HepG2 (cell line): ENCODE measurements around the gene RMI2. TPM values are rescaled to one million over a fixed set of nuclear protein-coding genes. Genes with fewer than 3 reads are reported as not detected.

ENCODE experiments used
- CBFB ChIP-seq: sonication (generic); formaldehyde crosslinking; IDR thresholded peaks from 2 replicates; pipeline ENCODE4 v1.4.0; 2020; ENCODE audit warnings: missing genetic modification reagents
- HMGXB4 ChIP-seq, 2 experiments: sonication (generic) in 1 of 2; formaldehyde crosslinking in 1 of 2; IDR thresholded peaks; 2 replicates each; pipeline versions ENCODE4 v1.4.0 to v1.6.1; 2018 to 2020; ENCODE audit warnings: missing genetic modification reagents in 2 of 2, borderline replicate concordance in 1 of 2, low read depth in 1 of 2, mild to moderate bottlenecking in 1 of 2, missing biosample characterization in 1 of 2
- KDM5B ChIP-seq: sonication (generic); formaldehyde crosslinking; IDR thresholded peaks from 2 replicates; pipeline ENCODE4 v1.4.0; 2020; ENCODE audit warnings: missing genetic modification reagents, mild to moderate bottlenecking, borderline replicate concordance
- NR2C2 ChIP-seq: sonication (generic); formaldehyde crosslinking; IDR thresholded peaks from 2 replicates; pipeline ENCODE4 v1.4.0; 2020; ENCODE audit warnings: missing genetic modification reagents, mild to moderate bottlenecking, moderate library complexity, borderline replicate concordance
- SYNCRIP ChIP-seq: fragments of 200-400 bp; formaldehyde crosslinking; IDR thresholded peaks from 2 replicates; pipeline ENCODE4 v1.6.1; 2018; ENCODE audit warnings: mild to moderate bottlenecking, low read depth, low read length; ENCODE audit not compliant: insufficient read depth
- TRIM24 ChIP-seq: sonication (generic); formaldehyde crosslinking; IDR thresholded peaks from 2 replicates; pipeline ENCODE4 v1.8.0; 2022; ENCODE audit warnings: mild to moderate bottlenecking, missing genetic modification reagents
- ZBTB21 ChIP-seq: sonication (generic); formaldehyde crosslinking; IDR thresholded peaks from 2 replicates; pipeline ENCODE4 v1.4.0; 2020; ENCODE audit warnings: missing genetic modification reagents
- ZFP36L1 ChIP-seq: sonication (generic); formaldehyde crosslinking; IDR thresholded peaks from 2 replicates; pipeline ENCODE4 v1.8.0; 2022; ENCODE audit warnings: mild to moderate bottlenecking, missing genetic modification reagents, moderate library complexity
- ZIK1 ChIP-seq: sonication (generic); formaldehyde crosslinking; IDR thresholded peaks from 2 replicates; pipeline ENCODE4 v1.5.0; 2020; ENCODE audit warnings: mild to moderate bottlenecking, low read depth, missing genetic modification reagents, borderline replicate concordance
- ZNF605 ChIP-seq: sonication (generic); formaldehyde crosslinking; IDR thresholded peaks from 2 replicates; pipeline ENCODE4 v1.8.0; 2022; ENCODE audit warnings: mild to moderate bottlenecking, missing genetic modification reagents
- ZNF768 ChIP-seq: sonication (generic); formaldehyde crosslinking; IDR thresholded peaks from 2 replicates; pipeline ENCODE4 v1.4.0; 2020; ENCODE audit warnings: missing genetic modification reagents
- polyA plus RNA-seq, 8 experiments: library from polyadenylated mRNA; depleted of rRNA in 3 of 8; stranded (reverse) in 7 of 8; unstranded in 1 of 8; fragments of >200 nt; fragmentation: Illumina TruSeq in 4 of 8; extraction: Trizol in 4 of 8; gene quantifications; 2 replicates each; pipeline versions ENCODE4 v1.2.1 to v1.2.3, GENCODE V29; 2011 to 2016; ENCODE audit warnings: low read depth in 4 of 8, missing spikeins in 1 of 8, mixed read lengths in 1 of 8; ENCODE audit not compliant: insufficient read depth in 1 of 8
- total RNA-seq, 5 experiments: library from RNA; depleted of rRNA; stranded (reverse); fragments of >200 nt; fragmentation: Illumina TruSeq; extraction: Trizol; gene quantifications; 2 replicates each; pipeline ENCODE4 v1.2.3, GENCODE V29; 2016; ENCODE audit warnings: low read depth in 1 of 5
- TF ChIP-seq, protein P1 (sequence below): sonication (generic); formaldehyde crosslinking; IDR thresholded peaks from 2 replicates; pipeline ENCODE4 v1.5.0; 2020; ENCODE audit warnings: mild to moderate bottlenecking, missing genetic modification reagents, moderate library complexity
- TF ChIP-seq, protein P2 (sequence below): sonication (generic); formaldehyde crosslinking; IDR thresholded peaks from 2 replicates; pipeline ENCODE4 v1.5.1; 2020; ENCODE audit warnings: mild to moderate bottlenecking, missing genetic modification reagents, moderate library complexity
- TF ChIP-seq, protein P3 (sequence below): sonication (generic); formaldehyde crosslinking; IDR thresholded peaks from 2 replicates; pipeline ENCODE4 v1.4.0; 2020; ENCODE audit warnings: low read depth, missing genetic modification reagents

Gene RMI2
- total and polyA plus RNA-seq, 2 of the 13 experiments (the other 11 are each of a cell fraction or from before 2014, with no cell fraction given), result 24.5 to 55.7 TPM

DNA sequence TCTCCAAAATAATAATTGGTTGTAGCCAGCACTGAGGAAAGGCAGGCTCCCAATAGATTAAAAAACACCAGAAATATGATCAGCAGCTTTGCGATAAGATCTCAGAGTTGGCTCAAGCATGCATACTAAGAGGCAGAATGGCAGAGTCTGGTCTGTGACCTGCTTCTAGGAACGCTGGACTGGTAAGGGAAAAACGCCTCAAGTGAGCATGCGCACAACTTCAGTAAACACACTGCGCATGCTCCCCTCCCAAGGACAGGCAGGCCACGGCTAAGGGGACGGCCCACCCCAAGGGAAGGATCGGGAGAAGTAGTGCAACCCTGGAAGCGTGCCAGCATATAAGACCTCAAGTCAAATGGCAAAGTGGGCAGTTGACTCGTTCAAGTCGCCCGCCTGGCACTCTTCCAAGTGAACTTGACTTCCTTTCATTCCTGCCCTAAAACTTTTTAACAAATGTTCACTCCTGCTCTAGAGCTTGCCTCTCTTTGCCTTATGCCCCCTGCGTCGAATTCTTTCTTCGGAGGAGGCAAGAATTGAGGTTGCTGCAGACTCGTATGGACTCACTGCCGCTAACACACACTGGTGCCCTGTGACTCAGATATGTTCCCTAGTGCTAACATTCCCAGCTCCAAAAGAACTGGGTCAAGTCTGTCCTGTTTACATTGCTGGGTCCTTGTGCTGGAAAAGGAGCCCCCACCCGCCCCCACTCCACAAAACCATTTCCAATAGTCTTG is 41.7 kb upstream of the RMI2 start (continued):
- TF ChIP-seq SYNCRIP (no peak), TRIM24 (CRISPR knock-in tag) (no peak), HMGXB4 (CRISPR knock-in tag; IDR thresholded peaks at IDR 0.05; ENCODE audit: borderline replicate concordance in 1 of 2, low read depth in 1 of 2) (0 out of 4 replicates have a peak, but pooled peaks of 1 of the 2 experiments have one; percentile 19), KDM5B (CRISPR knock-in tag) (0 out of 2 replicates have a peak, but pooled peaks have one; percentile 7), ZIK1 (CRISPR knock-in tag) (0 out of 2 replicates have a peak, but pooled peaks have one; percentile 49), ZBTB21 (CRISPR knock-in tag) (0 out of 2 replicates have a peak, but pooled peaks have one; percentile 21), ZNF768 (CRISPR knock-in tag) (peak; percentile 35; the same call in 1 of the 2 replicates), ZNF605 (0 out of 2 replicates have a peak, but pooled peaks have one; percentile 58), NR2C2 (no peak), CBFB (CRISPR knock-in tag) (0 out of 2 replicates have a peak, but pooled peaks have one; percentile 46), ZFP36L1 (CRISPR knock-in tag) (no peak)
- TF ChIP-seq, protein P1, sequence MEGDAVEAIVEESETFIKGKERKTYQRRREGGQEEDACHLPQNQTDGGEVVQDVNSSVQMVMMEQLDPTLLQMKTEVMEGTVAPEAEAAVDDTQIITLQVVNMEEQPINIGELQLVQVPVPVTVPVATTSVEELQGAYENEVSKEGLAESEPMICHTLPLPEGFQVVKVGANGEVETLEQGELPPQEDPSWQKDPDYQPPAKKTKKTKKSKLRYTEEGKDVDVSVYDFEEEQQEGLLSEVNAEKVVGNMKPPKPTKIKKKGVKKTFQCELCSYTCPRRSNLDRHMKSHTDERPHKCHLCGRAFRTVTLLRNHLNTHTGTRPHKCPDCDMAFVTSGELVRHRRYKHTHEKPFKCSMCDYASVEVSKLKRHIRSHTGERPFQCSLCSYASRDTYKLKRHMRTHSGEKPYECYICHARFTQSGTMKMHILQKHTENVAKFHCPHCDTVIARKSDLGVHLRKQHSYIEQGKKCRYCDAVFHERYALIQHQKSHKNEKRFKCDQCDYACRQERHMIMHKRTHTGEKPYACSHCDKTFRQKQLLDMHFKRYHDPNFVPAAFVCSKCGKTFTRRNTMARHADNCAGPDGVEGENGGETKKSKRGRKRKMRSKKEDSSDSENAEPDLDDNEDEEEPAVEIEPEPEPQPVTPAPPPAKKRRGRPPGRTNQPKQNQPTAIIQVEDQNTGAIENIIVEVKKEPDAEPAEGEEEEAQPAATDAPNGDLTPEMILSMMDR, result no peak
- TF ChIP-seq, protein P2, sequence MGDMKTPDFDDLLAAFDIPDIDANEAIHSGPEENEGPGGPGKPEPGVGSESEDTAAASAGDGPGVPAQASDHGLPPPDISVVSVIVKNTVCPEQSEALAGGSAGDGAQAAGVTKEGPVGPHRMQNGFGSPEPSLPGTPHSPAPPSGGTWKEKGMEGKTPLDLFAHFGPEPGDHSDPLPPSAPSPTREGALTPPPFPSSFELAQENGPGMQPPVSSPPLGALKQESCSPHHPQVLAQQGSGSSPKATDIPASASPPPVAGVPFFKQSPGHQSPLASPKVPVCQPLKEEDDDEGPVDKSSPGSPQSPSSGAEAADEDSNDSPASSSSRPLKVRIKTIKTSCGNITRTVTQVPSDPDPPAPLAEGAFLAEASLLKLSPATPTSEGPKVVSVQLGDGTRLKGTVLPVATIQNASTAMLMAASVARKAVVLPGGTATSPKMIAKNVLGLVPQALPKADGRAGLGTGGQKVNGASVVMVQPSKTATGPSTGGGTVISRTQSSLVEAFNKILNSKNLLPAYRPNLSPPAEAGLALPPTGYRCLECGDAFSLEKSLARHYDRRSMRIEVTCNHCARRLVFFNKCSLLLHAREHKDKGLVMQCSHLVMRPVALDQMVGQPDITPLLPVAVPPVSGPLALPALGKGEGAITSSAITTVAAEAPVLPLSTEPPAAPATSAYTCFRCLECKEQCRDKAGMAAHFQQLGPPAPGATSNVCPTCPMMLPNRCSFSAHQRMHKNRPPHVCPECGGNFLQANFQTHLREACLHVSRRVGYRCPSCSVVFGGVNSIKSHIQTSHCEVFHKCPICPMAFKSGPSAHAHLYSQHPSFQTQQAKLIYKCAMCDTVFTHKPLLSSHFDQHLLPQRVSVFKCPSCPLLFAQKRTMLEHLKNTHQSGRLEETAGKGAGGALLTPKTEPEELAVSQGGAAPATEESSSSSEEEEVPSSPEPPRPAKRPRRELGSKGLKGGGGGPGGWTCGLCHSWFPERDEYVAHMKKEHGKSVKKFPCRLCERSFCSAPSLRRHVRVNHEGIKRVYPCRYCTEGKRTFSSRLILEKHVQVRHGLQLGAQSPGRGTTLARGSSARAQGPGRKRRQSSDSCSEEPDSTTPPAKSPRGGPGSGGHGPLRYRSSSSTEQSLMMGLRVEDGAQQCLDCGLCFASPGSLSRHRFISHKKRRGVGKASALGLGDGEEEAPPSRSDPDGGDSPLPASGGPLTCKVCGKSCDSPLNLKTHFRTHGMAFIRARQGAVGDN (CRISPR knock-in tag), result peak; percentile 75
- TF ChIP-seq, protein P3, sequence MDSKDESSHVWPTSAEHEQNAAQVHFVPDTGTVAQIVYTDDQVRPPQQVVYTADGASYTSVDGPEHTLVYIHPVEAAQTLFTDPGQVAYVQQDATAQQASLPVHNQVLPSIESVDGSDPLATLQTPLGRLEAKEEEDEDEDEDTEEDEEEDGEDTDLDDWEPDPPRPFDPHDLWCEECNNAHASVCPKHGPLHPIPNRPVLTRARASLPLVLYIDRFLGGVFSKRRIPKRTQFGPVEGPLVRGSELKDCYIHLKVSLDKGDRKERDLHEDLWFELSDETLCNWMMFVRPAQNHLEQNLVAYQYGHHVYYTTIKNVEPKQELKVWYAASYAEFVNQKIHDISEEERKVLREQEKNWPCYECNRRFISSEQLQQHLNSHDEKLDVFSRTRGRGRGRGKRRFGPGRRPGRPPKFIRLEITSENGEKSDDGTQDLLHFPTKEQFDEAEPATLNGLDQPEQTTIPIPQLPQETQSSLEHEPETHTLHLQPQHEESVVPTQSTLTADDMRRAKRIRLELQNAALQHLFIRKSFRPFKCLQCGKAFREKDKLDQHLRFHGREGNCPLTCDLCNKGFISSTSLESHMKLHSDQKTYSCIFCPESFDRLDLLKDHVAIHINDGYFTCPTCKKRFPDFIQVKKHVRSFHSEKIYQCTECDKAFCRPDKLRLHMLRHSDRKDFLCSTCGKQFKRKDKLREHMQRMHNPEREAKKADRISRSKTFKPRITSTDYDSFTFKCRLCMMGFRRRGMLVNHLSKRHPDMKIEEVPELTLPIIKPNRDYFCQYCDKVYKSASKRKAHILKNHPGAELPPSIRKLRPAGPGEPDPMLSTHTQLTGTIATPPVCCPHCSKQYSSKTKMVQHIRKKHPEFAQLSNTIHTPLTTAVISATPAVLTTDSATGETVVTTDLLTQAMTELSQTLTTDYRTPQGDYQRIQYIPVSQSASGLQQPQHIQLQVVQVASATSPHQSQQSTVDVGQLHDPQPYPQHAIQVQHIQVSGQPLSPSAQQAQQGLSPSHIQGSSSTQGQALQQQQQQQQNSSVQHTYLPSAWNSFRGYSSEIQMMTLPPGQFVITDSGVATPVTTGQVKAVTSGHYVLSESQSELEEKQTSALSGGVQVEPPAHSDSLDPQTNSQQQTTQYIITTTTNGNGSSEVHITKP (CRISPR knock-in tag), result peak; percentile 41; the same call in 1 of the 2 replicates
